ENCODE data around the gene HK1.
A peak's percentile ranks its signal among the peaks of the same experiment; 100 is the strongest.
"Not testable (repeated sequence)": the region's sequence is repeated elsewhere in the genome, so short reads cannot be mapped to it uniquely, and the experiment has no call there.

HK1 gene

DNA sequence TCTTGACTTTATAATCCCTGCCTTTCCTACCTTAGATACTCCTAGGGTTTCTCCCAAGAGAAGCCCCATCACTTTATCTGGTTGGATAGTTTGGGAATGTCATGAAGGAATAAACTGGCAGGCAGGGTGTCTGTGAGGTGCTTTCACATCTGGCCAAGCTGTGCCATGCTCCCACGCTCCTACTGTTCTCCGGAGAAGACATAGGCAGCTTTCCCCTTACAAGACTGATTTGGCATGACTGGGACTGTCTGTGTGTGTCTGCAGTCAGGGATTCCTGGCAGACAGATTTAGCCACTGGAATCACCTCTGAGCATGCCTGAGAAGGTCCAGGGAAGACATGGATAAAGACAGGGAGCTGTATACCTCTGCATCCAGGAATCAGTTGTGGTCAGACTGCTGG, 45.3 kb downstream of the HK1 start:
- TF ChIP-seq, protein P1, sequence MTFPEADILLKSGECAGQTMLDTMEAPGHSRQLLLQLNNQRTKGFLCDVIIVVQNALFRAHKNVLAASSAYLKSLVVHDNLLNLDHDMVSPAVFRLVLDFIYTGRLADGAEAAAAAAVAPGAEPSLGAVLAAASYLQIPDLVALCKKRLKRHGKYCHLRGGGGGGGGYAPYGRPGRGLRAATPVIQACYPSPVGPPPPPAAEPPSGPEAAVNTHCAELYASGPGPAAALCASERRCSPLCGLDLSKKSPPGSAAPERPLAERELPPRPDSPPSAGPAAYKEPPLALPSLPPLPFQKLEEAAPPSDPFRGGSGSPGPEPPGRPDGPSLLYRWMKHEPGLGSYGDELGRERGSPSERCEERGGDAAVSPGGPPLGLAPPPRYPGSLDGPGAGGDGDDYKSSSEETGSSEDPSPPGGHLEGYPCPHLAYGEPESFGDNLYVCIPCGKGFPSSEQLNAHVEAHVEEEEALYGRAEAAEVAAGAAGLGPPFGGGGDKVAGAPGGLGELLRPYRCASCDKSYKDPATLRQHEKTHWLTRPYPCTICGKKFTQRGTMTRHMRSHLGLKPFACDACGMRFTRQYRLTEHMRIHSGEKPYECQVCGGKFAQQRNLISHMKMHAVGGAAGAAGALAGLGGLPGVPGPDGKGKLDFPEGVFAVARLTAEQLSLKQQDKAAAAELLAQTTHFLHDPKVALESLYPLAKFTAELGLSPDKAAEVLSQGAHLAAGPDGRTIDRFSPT (tag by site-specific recombination; IDR thresholded peaks at IDR 0.05): no peak
- TF ChIP-seq ZBTB17 (tag by site-specific recombination; IDR thresholded peaks at IDR 0.05) (peak; percentile 48; the same call in 1 of the 2 replicates), ZNF140 (tag by site-specific recombination; IDR thresholded peaks at IDR 0.05) (no peak), SP7 (tag by site-specific recombination; IDR thresholded peaks at IDR 0.05) (no peak), ZNF10 (tag by site-specific recombination; IDR thresholded peaks at IDR 0.05) (peak; percentile 46; the same call in 1 of the 2 replicates), ZXDB (tag by site-specific recombination; IDR thresholded peaks at IDR 0.05) (no peak)
- Histone ChIP-seq H3K27ac (ENCODE audit: extremely low read depth, low read depth, low read length) (no peak overlapping the region), H3K4me1 (ENCODE audit: control insufficient read depth, insufficient read depth, low read length) (peaks cover 8% of the 10 kb centered on the region; the same call in 1 of the 2 replicates), H3K36me3 (ENCODE audit: control insufficient read depth in 2 of 2, insufficient read depth in 1 of 2, low read length in 2 of 2) (no peaks in the 10 kb centered on the region), H3K9me3 (ENCODE audit: control insufficient read depth, insufficient read depth, low read depth, low read length) (no peaks in the 10 kb centered on the region), H3K4me3 (ENCODE audit: low read depth, low read length) (no peak overlapping the region)
- ChIA-PET CTCF (interaction anchor here (0.6 kb wide), 2 partner anchors 59 to 63 kb away, joined by 3 to 4 read pairs; no protein-coding TSS in a partner anchor), POLR2A (interaction anchor here (1.1 kb wide), 1 partner anchor 14 kb away, joined by 5 read pairs; no protein-coding TSS in a partner anchor)

DNA sequence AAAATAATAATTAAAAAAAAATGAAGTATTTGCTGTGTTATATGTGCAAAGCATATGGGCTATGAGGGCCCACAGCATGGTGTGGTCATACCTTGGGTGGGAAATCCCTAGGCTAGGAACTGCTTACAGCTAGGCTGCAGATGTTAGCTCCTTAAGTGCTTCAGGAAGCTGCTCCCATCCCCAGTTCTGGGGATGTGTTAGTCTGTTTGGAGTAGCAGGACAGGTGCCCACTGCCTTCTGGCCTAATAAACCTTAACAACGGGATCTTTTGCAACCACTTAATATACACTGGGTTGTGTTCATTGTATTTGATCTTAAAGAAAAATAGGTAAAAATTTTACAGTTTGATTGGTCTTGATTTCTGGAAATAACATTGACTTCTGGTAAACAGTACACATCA, 46.3 kb downstream of the HK1 start:
- no peaks in the 10 kb centered on the region for H3K9me3 ChIP-seq (ENCODE audit: control insufficient read depth, insufficient read depth, low read depth, low read length)
- peak; percentile 85; the same call in 1 of the 2 replicates for TF ChIP-seq MZF1 (tag by site-specific recombination; IDR thresholded peaks at IDR 0.05; ENCODE audit: borderline replicate concordance)
- peak; percentile 36; the same call in 1 of the 2 replicates for TF ChIP-seq OSR2 (tag by site-specific recombination; IDR thresholded peaks at IDR 0.05)
- no peak for TF ChIP-seq ZNF558 (tag by site-specific recombination; IDR thresholded peaks at IDR 0.05)
- TF ChIP-seq ZNF394 (tag by site-specific recombination; IDR thresholded peaks at IDR 0.05; ENCODE audit: borderline replicate concordance): peak; percentile 75; the same call in 1 of the 2 replicates
- TF ChIP-seq ZNF623 (tag by site-specific recombination; IDR thresholded peaks at IDR 0.05): no peak
- H3K36me3 ChIP-seq (ENCODE audit: control insufficient read depth in 2 of 2, insufficient read depth in 1 of 2, low read length in 2 of 2): peaks cover 0 to 2% of the 10 kb centered on the region in 2 experiments; a peak in 2 of 3 replicates
- ChIA-PET CTCF (interaction anchor here (0.9 kb wide), 1 partner anchor 87 kb away, joined by 4 read pairs; no protein-coding TSS in a partner anchor), POLR2A (no interaction called here)
- no peak overlapping the region for H3K27ac ChIP-seq (ENCODE audit: extremely low read depth, low read depth, low read length)
- H3K4me3 ChIP-seq (ENCODE audit: low read depth, low read length): no peak overlapping the region
- peaks cover 8% of the 10 kb centered on the region; the same call in 1 of the 2 replicates for H3K4me1 ChIP-seq (ENCODE audit: control insufficient read depth, insufficient read depth, low read length)

DNA sequence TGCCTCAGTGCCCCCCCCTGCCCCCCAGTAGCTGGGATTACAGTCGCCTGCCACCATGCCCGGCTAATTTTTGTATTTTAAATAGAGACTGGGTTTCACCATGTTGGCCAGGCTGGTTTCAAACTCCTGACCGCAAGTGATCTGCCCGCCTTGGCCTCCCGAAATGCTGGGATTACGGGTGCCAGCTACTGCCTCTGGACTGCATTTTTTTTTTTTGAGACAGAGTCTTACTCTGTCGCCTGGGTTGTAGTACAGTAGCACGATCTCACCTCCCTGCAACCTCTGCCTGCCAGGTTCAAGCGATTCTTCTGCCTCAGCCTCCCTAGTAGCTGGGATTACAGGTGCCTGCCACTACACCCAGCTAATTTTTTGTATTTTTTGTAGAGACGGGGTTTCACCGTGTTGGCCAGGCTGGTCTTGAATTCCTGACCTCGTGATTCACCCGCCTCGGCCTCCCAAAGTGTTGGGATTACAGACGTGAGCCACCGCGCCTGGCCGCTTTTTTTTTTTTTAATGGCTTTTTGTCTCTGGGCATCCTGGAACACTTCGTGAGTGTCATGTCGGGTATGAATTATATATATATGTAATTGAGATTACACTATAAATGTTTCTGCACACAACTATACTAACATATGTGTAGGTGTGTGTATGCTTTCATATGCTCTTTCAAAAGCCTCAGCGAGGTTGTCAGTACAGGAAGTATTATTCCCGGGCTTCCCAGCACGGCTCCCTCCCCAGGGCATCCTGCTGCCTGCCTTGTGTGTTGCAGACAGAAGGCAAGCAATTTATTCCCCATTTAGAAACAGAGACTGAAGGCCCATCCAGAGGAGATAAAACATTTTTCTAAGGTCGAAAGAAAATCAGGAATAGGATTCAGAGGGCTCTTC, 47.6 kb downstream of the HK1 start:
- ChIA-PET POLR2A (interaction anchor here (0.7 kb wide), 1 partner anchor 8 kb away, joined by 4 read pairs; no protein-coding TSS in a partner anchor), CTCF (interaction anchor here (0.7 kb wide), 1 partner anchor 15 kb away, joined by 5 read pairs; no protein-coding TSS in a partner anchor)
- not testable (repeated sequence) for H3K4me1 ChIP-seq (ENCODE audit: control insufficient read depth, insufficient read depth, low read length); H3K9me3 ChIP-seq (ENCODE audit: control insufficient read depth, insufficient read depth, low read depth, low read length); H3K4me3 ChIP-seq (ENCODE audit: low read depth, low read length); H3K36me3 ChIP-seq (ENCODE audit: control insufficient read depth in 2 of 2, insufficient read depth in 1 of 2, low read length in 2 of 2); H3K27ac ChIP-seq (ENCODE audit: extremely low read depth, low read depth, low read length)
- 0 out of 2 replicates have a peak, but pooled peaks have one; percentile 39 for TF ChIP-seq ZNF561 (tag by site-specific recombination; IDR thresholded peaks at IDR 0.05; ENCODE audit: borderline replicate concordance)
- peak; percentile 53; the same call in 1 of the 2 replicates for TF ChIP-seq OSR2 (tag by site-specific recombination; IDR thresholded peaks at IDR 0.05)
- TF ChIP-seq IKZF3 (tag by site-specific recombination; IDR thresholded peaks at IDR 0.05): peak; percentile 88
- 0 out of 2 replicates have a peak, but pooled peaks have one; percentile 26 for TF ChIP-seq ZNF600 (tag by site-specific recombination; IDR thresholded peaks at IDR 0.05)
- TF ChIP-seq ZIC2 (tag by site-specific recombination; IDR thresholded peaks at IDR 0.05): peak; percentile 56
- peak; percentile 36; the same call in 1 of the 2 replicates for TF ChIP-seq ZNF341 (tag by site-specific recombination; IDR thresholded peaks at IDR 0.05; ENCODE audit: low read depth)
- 0 out of 2 replicates have a peak, but pooled peaks have one; percentile 13 for TF ChIP-seq ZNF335 (tag by site-specific recombination; conservative IDR thresholded peaks at IDR 0.05)
- TF ChIP-seq ZBTB17 (tag by site-specific recombination; IDR thresholded peaks at IDR 0.05): peak; percentile 37; the same call in 1 of the 2 replicates
- 0 out of 2 replicates have a peak, but pooled peaks have one; percentile 41 for TF ChIP-seq PATZ1 (tag by site-specific recombination; IDR thresholded peaks at IDR 0.05)
- peak; percentile 75; the same call in 1 of the 2 replicates for TF ChIP-seq ZNF660 (tag by site-specific recombination; IDR thresholded peaks at IDR 0.05)
- peak; percentile 71 for TF ChIP-seq ZBTB20 (tag by site-specific recombination; IDR thresholded peaks at IDR 0.05)

Measured in HEK293 (cell line).